ENCODE data around the gene SPAG9.
"Not testable (repeated sequence)": the region's sequence is repeated elsewhere in the genome, so short reads cannot be mapped to it uniquely, and the experiment has no call there.

Gene SPAG9

GRCh38 chr17:51087072-51087757, 33.5 kb downstream of the SPAG9 start:
- TF ChIP-seq CTCF (IDR thresholded peaks at IDR 0.05; ENCODE audit: control insufficient read depth, insufficient read depth, low read depth, low read length, missing control alignments), result no peak
- no peak for DNase-seq (ENCODE audit: low read depth)
- no peak overlapping the region for H3K4me3 ChIP-seq (ENCODE audit: control insufficient read depth, low read depth, low read length)

GRCh38 chr17:51085150-51085805, 35.4 kb downstream of the SPAG9 start:
- no peak overlapping the region for H3K4me3 ChIP-seq (ENCODE audit: control insufficient read depth, low read depth, low read length)
- no peak for TF ChIP-seq CTCF (IDR thresholded peaks at IDR 0.05; ENCODE audit: control insufficient read depth, insufficient read depth, low read depth, low read length, missing control alignments)
- DNase-seq (ENCODE audit: low read depth), result no peak

GRCh38 chr17:51083981-51084380, 36.7 kb downstream of the SPAG9 start:
- H3K4me3 ChIP-seq (ENCODE audit: control insufficient read depth, low read depth, low read length), result no peak overlapping the region
- no peak for TF ChIP-seq CTCF (IDR thresholded peaks at IDR 0.05; ENCODE audit: control insufficient read depth, insufficient read depth, low read depth, low read length, missing control alignments)
- no peak for DNase-seq (ENCODE audit: low read depth)

GRCh38 chr17:51083364-51083763, 37.3 kb downstream of the SPAG9 start:
- H3K4me3 ChIP-seq (ENCODE audit: control insufficient read depth, low read depth, low read length); DNase-seq (ENCODE audit: low read depth): not testable (repeated sequence)

- no peak overlapping the region for H3K4me3 ChIP-seq (ENCODE audit: control insufficient read depth, low read depth, low read length)
- TF ChIP-seq CTCF (IDR thresholded peaks at IDR 0.05; ENCODE audit: control insufficient read depth, insufficient read depth, low read depth, low read length, missing control alignments), result no peak
- DNase-seq (ENCODE audit: low read depth), result no peak
These were observed 41.6 kb downstream of the SPAG9 start for GRCh38 chr17:51079049-51079448.

- TF ChIP-seq CTCF (IDR thresholded peaks at IDR 0.05; ENCODE audit: control insufficient read depth, insufficient read depth, low read depth, low read length, missing control alignments), result no peak
- H3K4me3 ChIP-seq (ENCODE audit: control insufficient read depth, low read depth, low read length), result no peak overlapping the region
- no peak for DNase-seq (ENCODE audit: low read depth)
These were observed 42.6 kb downstream of the SPAG9 start for GRCh38 chr17:51078009-51078592.

GRCh38 chr17:51076821-51077220, 43.8 kb downstream of the SPAG9 start:
- TF ChIP-seq CTCF (IDR thresholded peaks at IDR 0.05; ENCODE audit: control insufficient read depth, insufficient read depth, low read depth, low read length, missing control alignments), result no peak
- no peak for DNase-seq (ENCODE audit: low read depth)
- H3K4me3 ChIP-seq (ENCODE audit: control insufficient read depth, low read depth, low read length), result no peak overlapping the region
